Mesenchymal stem cell (in vitro differentiated cells and primary cell): ENCODE data around the gene IGF1R.

Source experiments
- DNase-seq: peaks from one replicate; pipeline ENCODE4 v3.0.0-alpha.2; 2013
- H2AFZ ChIP-seq: one replicate; pipeline ENCODE4 v1.6.1; 2013; ENCODE audit warnings: low read depth, mild to moderate bottlenecking, control low read depth, inconsistent platforms, low read length, moderate library complexity
- H2AK5ac ChIP-seq: 2 replicates; pipeline ENCODE4 v1.6.1; 2013; ENCODE audit warnings: low read length, moderate library complexity, mild to moderate bottlenecking, inconsistent platforms; ENCODE audit not compliant: severe bottlenecking
- H2BK120ac ChIP-seq: one replicate; pipeline ENCODE4 v1.6.1; 2013; ENCODE audit warnings: low read depth, mild to moderate bottlenecking, inconsistent platforms, low read length, moderate library complexity
- H2BK12ac ChIP-seq, 2 experiments: one replicate each; pipeline ENCODE4 v1.6.1; 2013; ENCODE audit warnings: inconsistent platforms in 2 of 2, low read length in 2 of 2, mild to moderate bottlenecking in 2 of 2, moderate library complexity in 2 of 2, control low read depth in 1 of 2
- H2BK15ac ChIP-seq: one replicate; pipeline ENCODE4 v1.6.1; 2013; ENCODE audit warnings: mild to moderate bottlenecking, low read depth, inconsistent platforms; ENCODE audit not compliant: poor library complexity, severe bottlenecking
- H2BK5ac ChIP-seq: 2 replicates; pipeline ENCODE4 v1.6.1; 2013; ENCODE audit warnings: low read depth, mild to moderate bottlenecking, low read length, control low read depth, inconsistent platforms; ENCODE audit not compliant: poor library complexity, severe bottlenecking
- H3K14ac ChIP-seq, 2 experiments: one replicate each; pipeline ENCODE4 v1.6.1; 2013; ENCODE audit warnings: inconsistent platforms in 2 of 2, low read length in 2 of 2, control low read depth in 1 of 2, mild to moderate bottlenecking in 1 of 2, moderate library complexity in 1 of 2
- H3K18ac ChIP-seq, 2 experiments: one replicate each; pipeline ENCODE4 v1.6.1; 2013; ENCODE audit warnings: inconsistent platforms in 2 of 2, low read length in 2 of 2, control low read depth in 1 of 2, low read depth in 1 of 2, mild to moderate bottlenecking in 1 of 2
- H3K23ac ChIP-seq, 2 experiments: one replicate each; pipeline ENCODE4 v1.6.1; 2013; ENCODE audit warnings: inconsistent platforms in 2 of 2, low read length in 2 of 2, mild to moderate bottlenecking in 2 of 2, moderate library complexity in 2 of 2, control low read depth in 1 of 2
- H3K27ac ChIP-seq: 2 replicates; pipeline ENCODE4 v1.5.1; 2013; ENCODE audit warnings: mild to moderate bottlenecking, moderate library complexity, low read length, control low read depth, inconsistent platforms; ENCODE audit not compliant: poor library complexity, severe bottlenecking
- H3K27me3 ChIP-seq, 2 experiments: 2 replicates each; pipeline versions ENCODE4 v1.6.1 to v1.7.0; 2013; ENCODE audit warnings: low read length in 2 of 2, mild to moderate bottlenecking in 2 of 2, moderate library complexity in 2 of 2, control low read depth in 1 of 2, inconsistent platforms in 1 of 2; ENCODE audit not compliant: control insufficient read depth in 1 of 2, insufficient read depth in 1 of 2
- H3K36me3 ChIP-seq, 2 experiments: 2 replicates each; pipeline versions ENCODE4 v1.6.1 to v1.7.0; 2013; ENCODE audit warnings: low read length in 2 of 2, control low read depth in 1 of 2, inconsistent platforms in 1 of 2, low read depth in 1 of 2, mild to moderate bottlenecking in 1 of 2; ENCODE audit not compliant: insufficient read depth in 2 of 2, control insufficient read depth in 1 of 2
- H3K4ac ChIP-seq, 2 experiments: one replicate each; pipeline ENCODE4 v1.6.1; 2013; ENCODE audit warnings: inconsistent platforms in 2 of 2, low read length in 2 of 2, mild to moderate bottlenecking in 2 of 2, moderate library complexity in 2 of 2, control low read depth in 1 of 2, low read depth in 1 of 2
- H3K4me1 ChIP-seq: 2 replicates; pipeline ENCODE4 v1.6.1; 2013; ENCODE audit warnings: low read depth, low read length, control low read depth; ENCODE audit not compliant: control insufficient read depth, insufficient read depth
- H3K4me2 ChIP-seq: 2 replicates; pipeline ENCODE4 v1.6.1; 2013; ENCODE audit warnings: low read length, mild to moderate bottlenecking, inconsistent platforms; ENCODE audit not compliant: poor library complexity, severe bottlenecking
- H3K4me3 ChIP-seq, 2 experiments: 2 replicates each; pipeline versions ENCODE4 v1.5.1 to v1.7.0; 2013; ENCODE audit warnings: low read length in 2 of 2, mild to moderate bottlenecking in 2 of 2, control low read depth in 1 of 2, low read depth in 1 of 2; ENCODE audit not compliant: insufficient read depth in 1 of 2
- H3K79me1 ChIP-seq: replicated peaks from 2 replicates; pipeline ENCODE4 v1.6.1; 2013; ENCODE audit warnings: mild to moderate bottlenecking, control low read depth, low read length, inconsistent platforms; ENCODE audit not compliant: poor library complexity, severe bottlenecking
- H3K9ac ChIP-seq: 2 replicates; pipeline ENCODE4 v1.7.0; 2013; ENCODE audit warnings: mild to moderate bottlenecking, low read length, moderate library complexity
- H3K9me3 ChIP-seq: 2 replicates; pipeline ENCODE4 v1.7.0; 2013; ENCODE audit warnings: mild to moderate bottlenecking, low read length; ENCODE audit not compliant: control insufficient read depth
- H4K8ac ChIP-seq: one replicate; pipeline ENCODE4 v1.6.1; 2013; ENCODE audit warnings: inconsistent platforms, mild to moderate bottlenecking, low read length, moderate library complexity
- H4K91ac ChIP-seq: one replicate; pipeline ENCODE4 v1.6.1; 2013; ENCODE audit warnings: mild to moderate bottlenecking, low read length, inconsistent platforms
- WGBS: methylation state at CpG from one replicate; pipeline ENCODE4 v1.1.7; 2013; ENCODE audit warnings: mixed read lengths; 5-methylcytosine and 5-hydroxymethylcytosine counted together

The IGF1R gene

DNA sequence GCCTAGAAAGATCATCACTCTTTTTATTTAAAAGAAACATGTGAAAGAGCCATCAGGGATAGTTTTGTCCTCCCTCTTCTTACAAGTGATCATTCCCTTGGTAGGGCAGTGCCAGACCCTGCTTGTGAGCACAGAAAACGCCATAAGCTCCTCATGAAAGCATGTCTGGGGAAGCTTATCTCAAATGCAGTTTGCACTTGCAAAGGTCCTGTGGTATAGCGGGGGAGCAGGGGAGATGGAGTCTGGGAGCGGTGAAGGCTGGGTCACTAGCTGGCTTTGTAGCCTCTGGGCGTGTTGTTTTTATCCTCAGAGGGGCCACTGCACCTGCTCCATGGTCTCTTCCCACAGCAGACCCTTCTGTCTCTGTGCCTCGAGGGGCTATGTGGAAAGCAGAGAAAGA, 141.9 kb downstream of the IGF1R start:
- Histone ChIP-seq H3K4ac (no peak overlapping the region), H3K9me3 (no peaks in the 10 kb centered on the region), H4K8ac (no peak overlapping the region), H2BK15ac (no peak overlapping the region), H3K4me3 (no peak overlapping the region), H3K4me1 (peaks cover 18% of the 10 kb centered on the region), H3K79me1 (peaks cover 35% of the 10 kb centered on the region), H2AK5ac (no peak overlapping the region), H2BK120ac (no peak overlapping the region), H3K18ac (no peak overlapping the region), H3K4me2 (no peak overlapping the region), H3K27ac (no peak overlapping the region), H4K91ac (no peak overlapping the region), H3K23ac (no peak overlapping the region), H3K36me3 (no peaks in the 10 kb centered on the region), H3K27me3 (no peaks in the 10 kb centered on the region), H3K9ac (no peak overlapping the region), H2BK12ac (no peak overlapping the region), H2AFZ (no peak overlapping the region), H3K14ac (no peak overlapping the region), H2BK5ac (no peak overlapping the region)
- no peak for DNase-seq
- 91% methylated on average over 5 of the region's 5 CpGs for WGBS

DNA sequence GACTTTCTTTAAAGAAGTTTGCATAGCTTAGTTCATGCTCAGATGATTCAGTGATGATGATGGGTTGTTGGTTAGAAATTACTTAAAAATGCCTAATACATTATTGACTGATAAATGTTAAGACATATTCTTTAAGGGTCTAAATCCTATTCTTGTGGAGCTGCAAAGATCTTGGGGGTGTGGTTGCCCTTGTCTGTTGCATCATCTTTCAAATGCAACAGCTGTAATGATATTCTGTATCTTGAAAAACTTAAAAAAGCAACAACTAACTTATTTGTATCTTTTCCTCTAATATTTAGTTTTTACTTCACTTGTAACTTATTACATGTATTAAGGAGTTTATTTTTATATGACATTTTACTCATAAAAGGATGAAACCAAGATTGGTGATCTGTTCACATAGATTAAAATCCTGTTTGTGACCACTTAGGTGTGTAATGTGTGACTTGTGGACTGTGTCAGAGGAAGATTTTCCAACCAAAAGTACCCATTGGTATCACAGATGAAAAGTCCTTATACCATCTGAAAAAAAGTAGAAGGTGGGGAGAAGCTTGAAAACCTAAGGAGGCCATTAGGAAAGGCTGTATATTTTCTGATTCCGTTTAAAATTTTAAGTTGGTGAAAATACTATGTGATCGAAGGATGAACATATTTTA, 142.8 kb downstream of the IGF1R start:
- no peaks in the 10 kb centered on the region for H3K27me3 ChIP-seq
- H3K18ac ChIP-seq = no peak overlapping the region
- DNase-seq = no peak
- H3K36me3 ChIP-seq = no peaks in the 10 kb centered on the region
- no peak overlapping the region for H3K23ac ChIP-seq
- H3K4me1 ChIP-seq = peaks cover 16% of the 10 kb centered on the region
- no peak overlapping the region for H3K27ac ChIP-seq
- peaks cover 33% of the 10 kb centered on the region for H3K79me1 ChIP-seq
- no peak overlapping the region for H3K9ac ChIP-seq
- H3K14ac ChIP-seq = no peak overlapping the region
- no peaks in the 10 kb centered on the region for H3K9me3 ChIP-seq
- no peak overlapping the region for H2AK5ac ChIP-seq
- 100% methylated on average over 2 of the region's 2 CpGs for WGBS
- H4K8ac ChIP-seq = no peak overlapping the region
- H2BK12ac ChIP-seq = no peak overlapping the region
- H2BK5ac ChIP-seq = no peak overlapping the region
- no peak overlapping the region for H3K4me3 ChIP-seq
- no peak overlapping the region for H3K4me2 ChIP-seq
- no peak overlapping the region for H2AFZ ChIP-seq
- no peak overlapping the region for H2BK120ac ChIP-seq
- H3K4ac ChIP-seq = no peak overlapping the region
- no peak overlapping the region for H2BK15ac ChIP-seq
- H4K91ac ChIP-seq = no peak overlapping the region

DNA sequence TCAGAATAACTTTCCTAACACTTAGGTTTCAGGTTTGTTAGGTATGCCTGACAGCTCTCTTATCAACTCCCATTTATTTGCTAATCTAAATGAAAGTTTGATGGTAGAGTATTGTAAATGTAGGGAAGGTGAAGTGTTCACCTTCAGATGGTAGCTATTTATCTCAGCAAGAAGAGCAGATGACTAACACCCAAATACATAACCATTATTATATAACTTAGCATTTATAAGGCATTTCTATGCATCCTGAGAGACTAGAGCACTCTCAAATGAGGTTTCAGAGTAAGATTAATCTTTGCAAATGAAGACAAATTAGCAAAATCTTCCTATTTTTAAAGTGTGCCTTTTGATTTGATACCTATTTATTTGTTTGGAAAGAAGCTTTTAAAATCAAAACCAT, 143.8 kb downstream of the IGF1R start:
- H3K9ac ChIP-seq = no peak overlapping the region
- H3K4me3 ChIP-seq = no peak overlapping the region
- H3K27ac ChIP-seq = no peak overlapping the region
- no peak overlapping the region for H2BK15ac ChIP-seq
- H2BK120ac ChIP-seq = no peak overlapping the region
- H3K4ac ChIP-seq = no peak overlapping the region
- no peak overlapping the region for H2AFZ ChIP-seq
- no peak overlapping the region for H2BK12ac ChIP-seq
- no peak overlapping the region for H2BK5ac ChIP-seq
- no peak overlapping the region for H3K14ac ChIP-seq
- no peak overlapping the region for H4K91ac ChIP-seq
- peaks cover 31% of the 10 kb centered on the region for H3K79me1 ChIP-seq
- H3K27me3 ChIP-seq = no peaks in the 10 kb centered on the region
- DNase-seq = no peak
- peaks cover 13% of the 10 kb centered on the region for H3K4me1 ChIP-seq
- no peaks in the 10 kb centered on the region for H3K9me3 ChIP-seq
- no peak overlapping the region for H4K8ac ChIP-seq
- no peak overlapping the region for H3K18ac ChIP-seq
- no peak overlapping the region for H3K23ac ChIP-seq
- H2AK5ac ChIP-seq = no peak overlapping the region
- H3K4me2 ChIP-seq = no peak overlapping the region
- no peaks in the 10 kb centered on the region for H3K36me3 ChIP-seq

DNA sequence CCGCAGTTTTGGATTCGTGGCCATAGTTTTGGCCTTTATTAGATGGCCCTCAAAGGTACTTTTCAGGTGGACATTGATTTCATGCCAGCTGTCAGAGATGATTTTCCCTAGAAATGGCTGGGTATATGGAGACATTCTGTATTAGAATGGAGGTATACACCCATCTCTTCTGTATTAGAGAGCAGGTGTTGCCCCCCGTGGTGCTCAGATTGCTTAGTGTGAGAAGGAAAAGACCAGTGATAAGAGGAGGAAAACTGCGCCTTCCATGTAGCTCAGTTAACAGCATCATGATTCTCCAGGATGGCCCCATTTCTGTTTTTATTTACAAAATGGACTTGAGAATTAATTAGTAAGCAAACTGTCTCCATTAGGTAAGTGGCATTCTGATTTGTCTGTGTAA, 145.9 kb downstream of the IGF1R start:
- DNase-seq = no peak
- no peak overlapping the region for H2BK15ac ChIP-seq
- peaks cover 14% of the 10 kb centered on the region for H3K4me1 ChIP-seq
- H3K9ac ChIP-seq = no peak overlapping the region
- H3K23ac ChIP-seq = no peak overlapping the region
- no peak overlapping the region for H3K4me3 ChIP-seq
- no peak overlapping the region for H4K8ac ChIP-seq
- H2BK5ac ChIP-seq = no peak overlapping the region
- H3K36me3 ChIP-seq = no peaks in the 10 kb centered on the region
- no peak overlapping the region for H2BK12ac ChIP-seq
- H2BK120ac ChIP-seq = no peak overlapping the region
- no peaks in the 10 kb centered on the region for H3K9me3 ChIP-seq
- no peaks in the 10 kb centered on the region for H3K27me3 ChIP-seq
- H2AK5ac ChIP-seq = no peak overlapping the region
- peaks cover 38% of the 10 kb centered on the region for H3K79me1 ChIP-seq
- no peak overlapping the region for H4K91ac ChIP-seq
- no peak overlapping the region for H3K27ac ChIP-seq
- no peak overlapping the region for H3K14ac ChIP-seq
- no peak overlapping the region for H3K18ac ChIP-seq
- H2AFZ ChIP-seq = no peak overlapping the region
- H3K4ac ChIP-seq = peak overlapping the region in 1 of 2 experiments; percentile 63
- no peak overlapping the region for H3K4me2 ChIP-seq
- 94% methylated on average over 4 of the region's 4 CpGs for WGBS
